Measurements from ENCODE around the gene RGS9.

- TF ChIP-seq, protein P1, sequence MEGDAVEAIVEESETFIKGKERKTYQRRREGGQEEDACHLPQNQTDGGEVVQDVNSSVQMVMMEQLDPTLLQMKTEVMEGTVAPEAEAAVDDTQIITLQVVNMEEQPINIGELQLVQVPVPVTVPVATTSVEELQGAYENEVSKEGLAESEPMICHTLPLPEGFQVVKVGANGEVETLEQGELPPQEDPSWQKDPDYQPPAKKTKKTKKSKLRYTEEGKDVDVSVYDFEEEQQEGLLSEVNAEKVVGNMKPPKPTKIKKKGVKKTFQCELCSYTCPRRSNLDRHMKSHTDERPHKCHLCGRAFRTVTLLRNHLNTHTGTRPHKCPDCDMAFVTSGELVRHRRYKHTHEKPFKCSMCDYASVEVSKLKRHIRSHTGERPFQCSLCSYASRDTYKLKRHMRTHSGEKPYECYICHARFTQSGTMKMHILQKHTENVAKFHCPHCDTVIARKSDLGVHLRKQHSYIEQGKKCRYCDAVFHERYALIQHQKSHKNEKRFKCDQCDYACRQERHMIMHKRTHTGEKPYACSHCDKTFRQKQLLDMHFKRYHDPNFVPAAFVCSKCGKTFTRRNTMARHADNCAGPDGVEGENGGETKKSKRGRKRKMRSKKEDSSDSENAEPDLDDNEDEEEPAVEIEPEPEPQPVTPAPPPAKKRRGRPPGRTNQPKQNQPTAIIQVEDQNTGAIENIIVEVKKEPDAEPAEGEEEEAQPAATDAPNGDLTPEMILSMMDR (IDR thresholded peaks at IDR 0.05; ENCODE audit: low read length): no peak
- TF ChIP-seq EZH2 (optimal IDR thresholded peaks at IDR 0.05; ENCODE audit: low read depth, low read length) (no peak), EZH2phosphoT487 (IDR thresholded peaks at IDR 0.05; ENCODE audit: low read length) (no peak)
Observed at GRCh38 chr17:65109990-65110680, 27.0 kb upstream of the RGS9 start.

Measured in MM.1S (cell line).